K562 (cell line): Measurements from ENCODE around the gene AK4. TPM values are rescaled to one million over a fixed set of nuclear protein-coding genes. Genes with fewer than 3 reads are reported as not detected.
A peak's percentile ranks its signal among the peaks of the same experiment; 100 is the strongest.

Experiments
- BDP1 ChIP-seq: IDR thresholded peaks from 3 replicates; pipeline ENCODE4 v1.6.1; 2011; ENCODE audit not compliant: insufficient read length, insufficient read depth
- GATAD2A ChIP-seq: fragments of 450-650 bp; IDR thresholded peaks from 2 replicates; pipeline ENCODE4 v1.6.1; 2017
- HCFC1 ChIP-seq: IDR thresholded peaks from 2 replicates; pipeline ENCODE4 v1.6.1; 2012; ENCODE audit warnings: low read depth, low read length, improper control_type of control experiment
- MECOM ChIP-seq: fragments of 250-450 bp; sonication (Bioruptor Pico); IDR thresholded peaks from 2 replicates; pipeline ENCODE4 v1.8.0; 2022; ENCODE audit warnings: inconsistent platforms
- POLR2B ChIP-seq: fragments of 450-650 bp; IDR thresholded peaks from 2 replicates; pipeline ENCODE4 v1.6.1; 2018; ENCODE audit warnings: low read depth; ENCODE audit not compliant: partially characterized antibody
- PURB ChIP-seq: sonication (generic); formaldehyde crosslinking; IDR thresholded peaks from 2 replicates; pipeline ENCODE4 v1.9.0; 2021; ENCODE audit warnings: low read depth, mild to moderate bottlenecking, missing genetic modification reagents
- RCOR1 ChIP-seq, 2 experiments: IDR thresholded peaks; 2 replicates each; pipeline ENCODE4 v1.6.1; 2012; ENCODE audit warnings: low read depth in 2 of 2, low read length in 2 of 2, borderline replicate concordance in 1 of 2, improper control_type of control experiment in 1 of 2
- RHOXF2B ChIP-seq: fragments of 250-450 bp; sonication (Bioruptor Pico); conservative IDR thresholded peaks from 2 replicates; pipeline ENCODE4 v1.5.1; 2021
- SIN3A ChIP-seq, 2 experiments: fragments of 150-350 bp in 1 of 2; IDR thresholded peaks; 2 replicates each; pipeline ENCODE4 v1.6.1; 2011 to 2016; ENCODE audit warnings: borderline replicate concordance in 2 of 2, low read depth in 2 of 2, low read length in 2 of 2, mild to moderate bottlenecking in 2 of 2, moderate library complexity in 2 of 2; ENCODE audit not compliant: control insufficient read depth in 1 of 2
- TAF1 ChIP-seq: IDR thresholded peaks from 2 replicates; pipeline ENCODE4 v1.6.1; 2011; ENCODE audit warnings: mild to moderate bottlenecking, low read length, moderate library complexity; ENCODE audit not compliant: insufficient read depth, control insufficient read depth, severe bottlenecking; ENCODE audit errors: extremely low read depth
- YY1 ChIP-seq, 3 experiments: IDR thresholded peaks; 2 replicates each; pipeline ENCODE4 v1.6.1; 2011; ENCODE audit warnings: low read length in 2 of 3, mild to moderate bottlenecking in 2 of 3, moderate library complexity in 2 of 3, borderline replicate concordance in 1 of 3, control low read depth in 1 of 3, low read depth in 1 of 3; ENCODE audit not compliant: insufficient read depth in 3 of 3, insufficient replicate concordance in 2 of 3, control insufficient read depth in 1 of 3, insufficient read length in 1 of 3; ENCODE audit errors: extremely low read depth in 1 of 3
- ZNF431 ChIP-seq: sonication (generic); formaldehyde crosslinking; IDR thresholded peaks from 2 replicates; pipeline ENCODE4 v1.8.0; 2022; ENCODE audit warnings: mild to moderate bottlenecking, missing genetic modification reagents
- ZNF586 ChIP-seq: fragments of 450-650 bp; formaldehyde crosslinking; conservative IDR thresholded peaks from 2 replicates; pipeline ENCODE4 v1.4.0; 2020; ENCODE audit warnings: mild to moderate bottlenecking, moderate library complexity
- ZSCAN29 ChIP-seq: fragments of 450-650 bp; IDR thresholded peaks from 2 replicates; pipeline ENCODE4 v1.6.1; 2017
- ZSCAN32 ChIP-seq: fragments of 450-650 bp; formaldehyde crosslinking; IDR thresholded peaks from 2 replicates; pipeline ENCODE4 v1.4.0; 2020; ENCODE audit warnings: mild to moderate bottlenecking, moderate library complexity
- polyA plus RNA-seq, 8 experiments: library from polyadenylated mRNA; depleted of rRNA in 4 of 8; stranded (reverse) in 5 of 8; unstranded in 3 of 8; fragments of >200 nt; fragmentation: Nextera tagmentation in 2 of 8; fragmentation: Illumina TruSeq in 1 of 8; extraction: Ambion mirVana in 2 of 8; extraction: Trizol in 1 of 8; gene quantifications; 2 replicates each; pipeline versions ENCODE4 v1.2.1 to v1.2.3, GENCODE V29; 2011 to 2014; ENCODE audit warnings: inconsistent platforms in 1 of 8, missing spikeins in 1 of 8
- total RNA-seq, 7 experiments: library from RNA; depleted of rRNA in 6 of 7; stranded (reverse); fragments of >200 nt in 6 of 7; fragmentation: Illumina TruSeq in 2 of 7; extraction: Trizol in 2 of 7; gene quantifications; 2 replicates each; pipeline versions ENCODE4 v1.2.1 to v1.2.3, GENCODE V29; 2011 to 2021; ENCODE audit warnings: low replicate concordance in 1 of 7

The AK4 gene
- total and polyA plus RNA-seq, 9 of the 15 experiments (the other 6 are each of a cell fraction or from before 2014, with no cell fraction given) = 10.4 to 96.6 (median 21.5) TPM

GRCh38 chr1:65255656-65256050, 107.7 kb downstream of the AK4 start (continued):
- TF ChIP-seq ZNF586 (CRISPR knock-in tag) (no peak), RHOXF2B (no peak), RCOR1 (IDR thresholded peaks at IDR 0.05; ENCODE audit: borderline replicate concordance in 1 of 2, low read depth in 2 of 2, low read length in 2 of 2) (0 out of 4 replicates have a peak, but pooled peaks of 1 of the 2 experiments have one; percentile 45), MECOM (peak; percentile 69; the same call in 1 of the 2 replicates), PURB (CRISPR knock-in tag) (no peak), ZSCAN29 (no peak), ZSCAN32 (no peak), ZNF431 (CRISPR knock-in tag) (no peak), SIN3A (IDR thresholded peaks at IDR 0.05; ENCODE audit: borderline replicate concordance in 2 of 2, control insufficient read depth in 1 of 2, low read depth in 2 of 2, low read length in 2 of 2) (peak in 1 of 2 experiments; percentile 30; a peak in 1 of 4 replicates), BDP1 (no peak), GATAD2A (no peak), POLR2B (no peak), TAF1 (peak; percentile 23), YY1 (IDR thresholded peaks at IDR 0.05; ENCODE audit: borderline replicate concordance in 1 of 3, control insufficient read depth in 1 of 3, extremely low read depth in 1 of 3, insufficient read depth in 3 of 3, insufficient read length in 1 of 3, insufficient replicate concordance in 2 of 3, low read depth in 1 of 3, low read length in 2 of 3) (peak; percentile 61 to 94 (median 76)), HCFC1 (no peak)
- TF ChIP-seq, all 486 proteins: peak for 19
